HG03025 (cell line): Measurements from ENCODE around the gene RPTOR.
"Not testable (repeated sequence)": the region's sequence is repeated elsewhere in the genome, so short reads cannot be mapped to it uniquely, and the experiment has no call there.

ENCODE experiments used
- ATAC-seq: cut with Tn5 transposase; IDR thresholded peaks from one replicate; pipeline ENCODE4 v1.9.1; 2021; ENCODE audit warnings: mild to moderate bottlenecking, moderate library complexity; ENCODE audit not compliant: unreplicated experiment, low FRiP score

The RPTOR gene

DNA sequence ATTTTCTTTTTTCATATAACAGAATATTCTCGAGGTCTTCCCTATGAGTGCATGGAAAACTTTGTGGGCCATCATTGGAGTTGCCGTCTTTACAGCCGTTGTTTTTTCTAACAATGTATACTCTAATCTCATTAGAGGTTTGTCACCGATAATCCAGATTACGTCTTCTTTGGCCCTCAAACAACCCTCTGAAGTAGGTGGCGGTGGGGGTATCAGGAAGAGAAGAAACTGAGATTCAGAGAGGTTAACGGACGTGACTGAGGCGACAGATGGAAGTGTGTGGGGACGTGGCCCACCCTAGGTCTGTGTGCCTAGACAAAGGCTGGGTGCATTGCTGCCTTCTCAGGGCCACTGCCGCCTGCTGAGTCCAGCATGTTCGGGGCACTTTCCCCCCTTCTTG, 63.7 kb downstream of the RPTOR start:
- ATAC-seq: no peak

DNA sequence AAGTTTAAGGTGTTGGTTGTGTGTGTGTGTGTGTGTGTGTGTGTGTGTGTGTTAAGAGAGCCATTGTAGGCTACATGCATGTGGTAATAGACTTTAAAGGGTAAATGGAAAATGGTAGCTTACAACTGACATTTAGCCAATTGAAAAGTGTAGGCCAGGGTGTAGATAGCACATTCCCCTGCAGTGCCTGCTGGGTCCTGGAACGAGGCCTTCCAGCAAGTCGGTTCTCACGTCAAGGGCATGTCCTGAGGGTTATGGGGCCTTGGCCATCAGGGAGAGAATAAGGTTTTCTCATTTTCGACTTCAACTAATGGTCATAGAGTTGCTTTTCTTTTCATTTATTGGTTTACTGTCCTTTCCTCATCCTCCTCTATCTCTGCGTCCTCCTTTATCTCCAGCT, 65.1 kb downstream of the RPTOR start:
- ATAC-seq: no peak

DNA sequence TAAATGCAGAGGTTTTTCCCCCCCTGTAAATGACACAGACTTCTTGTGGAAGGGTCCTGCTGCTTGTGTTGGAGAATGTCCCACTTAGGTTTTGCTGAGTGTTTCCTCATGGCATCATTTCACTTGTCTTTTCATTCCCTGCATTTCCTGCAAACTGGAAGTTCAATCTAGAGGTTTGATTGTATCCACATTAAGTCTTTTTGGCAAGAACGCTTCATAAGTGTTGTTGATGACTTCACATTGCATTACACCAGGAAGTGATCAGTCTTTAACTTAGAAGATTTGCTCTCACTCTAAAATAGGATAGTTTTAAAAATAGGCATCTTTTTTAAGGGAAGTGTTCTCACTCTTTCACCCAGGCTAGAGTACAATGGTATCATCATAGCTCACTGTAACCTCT, 67.2 kb downstream of the RPTOR start:
- no peak for ATAC-seq

DNA sequence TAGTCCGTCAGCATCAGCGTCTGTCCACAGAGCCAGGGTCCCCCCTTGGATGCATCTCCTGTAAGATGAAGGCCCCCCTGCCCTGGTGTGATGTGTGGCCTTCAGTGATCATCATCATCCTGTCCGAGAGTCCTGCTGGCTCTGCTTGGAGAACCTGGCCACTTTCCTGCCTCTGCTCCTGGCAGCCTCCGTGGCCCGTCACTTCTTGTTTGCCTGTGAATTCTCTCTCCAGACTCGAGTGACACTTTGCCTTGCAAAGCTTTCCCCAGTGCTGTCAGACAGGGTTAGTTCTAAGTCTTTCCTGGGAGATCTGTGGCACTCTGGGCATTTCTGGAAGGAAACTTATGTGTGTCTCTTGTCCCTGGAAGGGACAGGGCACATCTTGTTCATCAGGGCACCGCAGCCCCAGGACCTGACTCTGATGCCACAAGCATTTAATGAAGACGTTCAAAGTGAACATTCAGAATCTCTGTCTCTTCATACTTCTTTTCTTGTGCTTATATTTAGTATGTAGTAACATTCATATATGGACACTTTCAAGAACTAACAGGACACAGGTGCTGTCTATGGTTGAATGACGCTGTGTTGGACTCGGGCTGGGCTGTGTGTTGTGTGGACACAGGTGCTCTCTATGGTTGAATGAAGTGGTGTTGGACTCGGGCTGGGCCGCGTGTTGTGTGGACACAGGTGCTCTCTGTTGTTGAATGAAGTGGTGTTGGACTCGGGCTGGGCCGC, 68.5 kb downstream of the RPTOR start:
- no peak for ATAC-seq

DNA sequence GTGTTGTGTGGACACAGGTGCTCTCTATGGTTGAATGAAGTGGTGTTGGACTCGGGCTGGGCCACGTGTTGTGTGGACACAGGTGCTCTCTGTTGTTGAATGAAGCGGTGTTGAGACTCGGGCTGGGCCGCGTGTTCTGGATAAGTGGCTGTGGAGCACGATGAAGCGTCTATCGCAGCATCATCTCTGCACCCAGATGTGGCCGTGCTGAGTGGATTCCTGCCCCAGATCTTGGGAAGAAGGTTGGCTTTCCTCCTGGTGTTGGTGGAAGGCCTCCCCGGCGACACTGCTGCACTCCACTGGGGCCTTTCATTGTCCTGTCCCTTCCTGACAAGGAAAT, 69.1 kb downstream of the RPTOR start:
- no peak for ATAC-seq

DNA sequence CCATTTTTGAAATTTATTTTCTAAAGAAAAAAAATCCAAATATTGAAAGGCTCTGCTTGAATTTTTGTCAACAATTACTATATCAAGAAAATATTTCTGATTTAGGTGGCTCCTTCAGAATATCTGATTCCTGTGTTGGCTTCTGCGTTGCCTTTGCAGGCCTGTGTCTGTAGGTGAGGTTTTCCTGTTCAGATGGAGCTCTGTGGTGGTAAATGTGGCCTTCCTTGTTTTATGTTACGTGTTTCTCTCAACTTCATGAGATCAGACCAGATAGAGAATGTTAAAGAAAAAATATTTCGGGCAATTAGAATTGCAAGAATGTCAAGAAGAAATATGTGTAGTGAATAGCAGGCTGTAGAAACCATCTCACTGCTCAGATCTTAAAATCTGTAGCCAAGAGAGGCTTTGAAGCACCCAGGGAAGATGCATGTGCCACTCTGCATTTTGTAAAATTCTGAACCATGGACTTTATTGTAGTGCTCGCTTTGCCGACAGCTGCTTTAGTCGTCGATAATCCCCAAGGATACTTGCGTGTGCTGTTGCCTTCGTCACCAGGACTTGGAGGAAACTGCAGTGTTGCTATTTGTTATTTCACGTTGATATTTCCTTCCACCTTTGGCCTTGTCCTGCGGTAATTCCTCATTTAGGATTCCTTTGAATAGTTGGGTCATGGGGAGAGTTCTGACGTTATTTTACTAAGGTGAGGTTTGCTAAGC, 69.9 kb downstream of the RPTOR start:
- ATAC-seq: no peak

DNA sequence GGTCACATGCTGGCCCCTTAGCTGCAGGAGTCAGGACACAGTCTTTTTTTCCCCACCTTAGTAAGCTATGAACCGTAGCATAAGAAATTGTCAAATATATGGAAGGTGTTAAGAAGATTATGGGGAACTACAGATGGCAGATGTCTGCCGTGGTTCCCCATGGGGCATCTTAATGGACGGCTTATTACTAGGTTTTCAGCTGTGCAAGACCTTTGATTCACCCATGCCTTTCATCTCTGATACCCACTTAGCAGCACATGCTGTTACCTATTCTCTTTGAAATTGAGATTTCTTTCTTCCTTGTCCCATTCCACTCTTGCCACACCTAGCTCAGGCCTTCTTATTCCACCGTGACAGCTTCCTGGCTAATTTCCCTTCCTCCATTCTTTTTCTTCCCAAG, 70.7 kb downstream of the RPTOR start:
- no peak for ATAC-seq

DNA sequence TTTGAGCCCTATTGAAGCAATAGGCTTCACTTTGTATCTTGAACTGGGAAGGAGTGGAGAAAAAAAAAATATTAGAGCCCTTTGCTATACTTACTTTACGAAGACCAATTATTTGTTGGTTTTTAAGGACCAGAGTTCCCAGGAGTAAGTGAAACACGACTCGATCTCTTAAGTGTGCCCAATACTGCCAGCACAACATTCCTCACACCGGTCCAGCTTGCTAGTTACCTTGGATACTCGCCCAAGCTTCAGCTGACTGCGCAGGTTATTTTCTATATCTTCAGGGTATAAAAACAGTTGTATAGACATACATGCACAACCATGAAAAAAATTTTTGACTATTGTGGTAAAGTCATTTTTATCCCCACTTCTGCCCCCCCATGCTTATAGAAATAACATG, 72.1 kb downstream of the RPTOR start:
- no peak for ATAC-seq

DNA sequence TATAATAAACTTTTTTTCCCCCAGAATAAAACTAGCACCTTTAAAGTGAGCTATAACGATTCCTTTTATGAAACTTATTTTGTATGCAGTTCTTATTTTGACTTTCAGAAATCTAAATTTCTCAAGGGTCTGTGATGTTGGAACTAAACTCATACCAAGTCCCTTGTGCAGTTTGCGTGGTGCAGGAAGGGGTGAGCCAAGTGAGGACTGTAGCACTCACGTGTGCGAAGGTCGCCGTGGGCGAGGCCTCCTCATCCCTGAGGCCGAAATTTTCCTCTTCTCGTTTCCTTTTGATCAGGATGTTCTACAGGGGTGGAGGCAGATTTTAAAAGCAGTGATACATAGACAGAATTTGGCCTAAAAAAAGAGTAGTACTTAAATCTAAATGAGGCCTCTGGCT, 73.7 kb downstream of the RPTOR start:
- no peak for ATAC-seq

DNA sequence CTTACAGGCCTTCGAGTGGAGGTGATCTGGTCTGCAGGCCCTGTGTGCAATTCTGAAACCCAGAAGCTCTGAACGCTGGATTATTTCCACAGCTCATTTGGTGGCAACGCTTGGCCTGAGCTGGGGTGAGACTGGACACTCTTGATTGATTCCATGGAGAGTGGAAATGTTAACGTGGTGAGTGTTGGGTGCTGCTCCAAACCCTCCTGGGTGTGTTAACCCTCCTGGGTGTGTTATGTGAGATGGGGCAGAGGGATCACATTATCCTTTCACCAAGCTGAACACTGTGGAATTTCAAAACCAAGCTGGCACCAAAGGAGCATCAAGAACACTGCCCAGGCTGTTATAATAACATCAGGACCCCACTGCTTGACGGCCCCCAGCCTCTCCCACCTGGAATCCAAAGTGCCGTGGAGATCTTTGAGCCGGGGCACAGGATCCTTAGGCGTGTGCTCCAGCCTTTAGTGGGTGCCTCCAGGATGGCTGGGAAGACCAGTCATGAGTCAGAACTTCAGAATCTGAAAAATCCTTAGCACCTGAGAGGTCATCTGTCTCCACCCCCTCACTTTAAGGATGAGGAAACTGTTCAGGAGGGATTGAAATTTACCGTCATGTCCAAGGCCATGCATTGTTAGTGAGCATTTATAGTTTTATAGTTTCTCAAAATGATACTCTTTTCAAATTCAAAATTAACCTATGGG, 75.0 kb downstream of the RPTOR start:
- no peak for ATAC-seq

DNA sequence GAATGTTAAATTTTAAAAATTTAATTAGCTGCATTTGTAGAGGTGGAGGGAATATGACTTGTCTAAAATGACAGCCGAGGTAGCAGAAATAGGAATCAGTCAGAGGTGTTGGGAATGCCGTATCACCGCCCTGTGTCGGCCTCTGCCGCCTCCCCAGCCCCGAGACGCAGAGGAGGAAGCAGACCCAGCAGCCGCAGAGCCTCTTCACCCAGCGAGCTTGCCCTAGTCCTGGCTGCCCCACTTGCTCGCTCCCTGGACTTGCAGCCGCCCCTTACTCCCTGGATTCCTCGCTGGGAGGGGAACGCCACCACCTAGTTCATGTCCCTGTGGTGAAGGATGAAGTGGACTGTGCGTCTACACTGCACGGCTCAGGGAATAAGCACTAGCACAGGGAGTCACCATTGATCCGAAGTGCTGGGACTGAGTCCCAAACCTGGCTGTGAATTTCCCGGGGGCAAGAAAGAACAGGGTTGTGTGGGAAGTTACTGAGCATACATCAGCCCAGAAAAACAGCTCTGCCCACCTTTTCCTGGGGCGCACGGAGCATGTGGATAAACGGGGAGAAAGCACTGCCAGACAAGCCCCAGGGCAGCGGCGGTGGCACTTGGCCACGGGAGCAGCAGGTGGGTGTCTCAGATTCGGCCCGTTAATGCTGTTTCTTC, 76.8 kb downstream of the RPTOR start:
- no peak for ATAC-seq

DNA sequence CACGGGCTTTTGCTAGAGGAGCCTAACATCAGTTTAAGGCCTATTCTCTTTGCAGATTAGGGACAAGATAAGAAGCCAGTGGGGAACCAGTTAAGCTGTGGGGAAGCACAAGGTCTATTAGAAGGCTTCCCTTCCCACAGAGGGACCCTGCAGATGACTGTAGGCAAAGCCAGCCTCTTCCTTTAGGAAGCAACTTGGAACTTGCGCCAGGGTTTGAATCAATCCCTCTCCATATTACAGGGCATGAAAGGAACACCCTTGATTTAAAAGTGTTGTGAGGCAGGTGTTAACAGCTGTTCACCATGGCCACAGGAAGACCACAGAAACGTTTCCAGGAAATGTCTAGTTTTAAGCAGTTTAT, 77.3 kb downstream of the RPTOR start:
- no peak for ATAC-seq

DNA sequence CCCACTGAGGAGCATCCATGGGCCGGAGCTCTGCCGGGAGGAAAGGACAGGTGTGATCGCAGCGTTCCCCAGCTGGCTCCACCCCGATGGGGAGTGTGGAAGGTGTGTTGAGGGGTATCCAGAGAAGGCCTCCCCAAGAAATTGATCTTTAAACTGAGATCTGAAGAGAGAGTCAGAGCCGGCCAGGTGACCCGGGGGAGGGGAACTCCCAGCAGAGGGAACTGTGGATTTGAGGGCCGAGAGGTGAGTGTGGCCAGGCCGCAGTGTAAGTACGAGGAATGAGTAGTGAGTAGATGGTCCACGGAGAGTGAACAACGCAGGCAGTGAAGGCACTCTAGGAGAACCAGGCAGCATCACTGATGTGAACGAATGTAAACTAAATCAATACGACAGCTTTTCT, 80.2 kb downstream of the RPTOR start:
- no peak for ATAC-seq

DNA sequence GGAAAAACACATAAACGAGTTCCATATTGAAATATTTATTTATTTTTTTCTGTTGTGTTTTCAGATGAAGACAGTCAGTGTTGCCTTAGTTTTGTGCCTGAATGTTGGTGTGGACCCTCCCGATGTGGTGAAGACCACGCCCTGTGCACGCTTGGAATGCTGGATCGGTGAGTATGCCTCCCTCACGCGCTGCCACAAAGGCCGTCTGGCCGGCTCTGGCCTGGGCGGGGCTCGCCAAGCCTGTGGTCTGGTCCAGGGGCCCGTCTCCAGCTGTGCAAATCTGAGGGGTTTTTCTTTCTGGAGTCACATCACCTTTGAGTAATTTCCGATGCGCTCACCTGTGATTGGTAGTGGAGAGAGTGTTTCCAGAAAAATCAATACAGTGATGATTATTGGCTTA, 81.0 kb downstream of the RPTOR start:
- no peak for ATAC-seq

DNA sequence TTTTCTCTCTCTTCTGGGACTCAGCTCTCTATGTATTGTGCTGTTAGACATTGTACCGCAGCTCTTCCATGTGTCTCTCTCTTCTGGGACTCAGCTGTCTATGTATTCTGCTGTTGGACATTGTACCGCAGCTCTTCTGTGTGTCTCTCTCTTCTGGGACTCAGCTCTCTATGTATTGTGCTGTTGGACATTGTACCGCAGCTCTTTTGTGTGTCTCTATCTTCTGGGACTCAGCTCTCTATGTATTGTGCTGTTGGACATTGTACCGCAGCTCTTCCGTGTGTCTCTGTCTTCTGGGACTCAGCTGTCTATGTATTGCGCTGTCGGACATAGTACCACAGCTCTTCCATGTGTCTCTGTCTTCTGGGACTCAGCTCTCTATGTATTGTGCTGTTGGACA, 84.2 kb downstream of the RPTOR start:
- not testable (repeated sequence) for ATAC-seq

DNA sequence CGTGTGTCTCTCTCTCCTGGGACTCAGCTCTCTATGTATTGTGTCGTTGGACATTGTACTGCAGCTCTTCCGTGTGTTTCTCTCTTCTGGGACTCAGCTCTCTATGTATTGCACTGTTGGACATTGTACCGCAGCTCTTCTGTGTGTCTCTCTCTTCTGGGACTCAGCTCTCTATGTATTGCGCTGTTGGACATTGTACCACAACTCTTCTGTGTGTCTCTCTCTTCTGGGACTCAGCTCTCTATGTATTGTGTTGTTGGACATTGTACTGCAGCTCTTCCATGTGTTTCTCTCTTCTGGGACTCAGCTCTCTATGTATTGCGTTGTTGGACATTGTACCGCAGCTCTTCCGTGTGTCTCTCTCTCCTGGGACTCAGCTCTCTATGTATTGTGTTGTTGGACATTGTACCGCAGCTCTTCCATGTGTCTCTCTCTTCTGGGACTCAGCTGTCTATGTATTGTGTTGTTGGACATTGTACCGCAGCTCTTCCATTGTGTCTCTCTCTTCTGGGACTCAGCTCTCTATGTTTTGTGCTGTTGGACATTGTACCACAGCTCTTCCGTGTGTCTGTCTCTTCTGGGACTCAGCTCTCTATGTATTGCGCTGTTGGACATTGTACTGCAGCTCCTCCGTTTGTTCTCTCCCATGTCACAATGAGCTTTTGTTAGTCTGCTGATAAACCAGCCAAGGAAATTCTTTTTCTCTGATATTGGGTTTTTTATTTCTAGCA, 84.8 kb downstream of the RPTOR start:
- ATAC-seq: no peak

DNA sequence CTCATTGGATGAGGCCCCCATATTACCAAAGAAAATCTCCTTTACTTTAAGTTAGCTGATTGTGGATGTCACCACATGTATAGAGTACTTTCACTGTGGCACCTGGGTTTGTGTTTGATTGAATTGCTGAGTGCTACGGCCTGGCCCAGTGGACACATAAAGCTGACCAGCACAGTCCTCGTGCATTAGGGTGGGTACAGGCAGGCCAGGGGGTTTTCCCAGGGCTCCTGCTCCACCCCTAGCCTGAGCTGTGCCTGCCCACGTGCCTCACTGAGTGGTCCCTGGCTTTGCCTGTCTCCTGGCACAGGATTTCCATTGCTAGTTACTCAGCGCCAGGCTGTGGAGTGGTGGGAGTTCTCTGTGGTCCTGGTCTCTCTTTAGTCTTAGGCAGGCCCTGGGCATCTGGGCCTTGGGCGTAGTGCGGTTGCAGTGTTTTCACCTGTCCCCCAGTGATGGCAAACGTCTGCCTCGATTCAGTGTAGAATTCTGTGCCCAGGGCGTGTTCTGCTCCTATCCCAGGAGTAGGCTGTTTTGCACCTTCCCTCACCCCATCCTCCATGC, 86.0 kb downstream of the RPTOR start:
- ATAC-seq: no peak

DNA sequence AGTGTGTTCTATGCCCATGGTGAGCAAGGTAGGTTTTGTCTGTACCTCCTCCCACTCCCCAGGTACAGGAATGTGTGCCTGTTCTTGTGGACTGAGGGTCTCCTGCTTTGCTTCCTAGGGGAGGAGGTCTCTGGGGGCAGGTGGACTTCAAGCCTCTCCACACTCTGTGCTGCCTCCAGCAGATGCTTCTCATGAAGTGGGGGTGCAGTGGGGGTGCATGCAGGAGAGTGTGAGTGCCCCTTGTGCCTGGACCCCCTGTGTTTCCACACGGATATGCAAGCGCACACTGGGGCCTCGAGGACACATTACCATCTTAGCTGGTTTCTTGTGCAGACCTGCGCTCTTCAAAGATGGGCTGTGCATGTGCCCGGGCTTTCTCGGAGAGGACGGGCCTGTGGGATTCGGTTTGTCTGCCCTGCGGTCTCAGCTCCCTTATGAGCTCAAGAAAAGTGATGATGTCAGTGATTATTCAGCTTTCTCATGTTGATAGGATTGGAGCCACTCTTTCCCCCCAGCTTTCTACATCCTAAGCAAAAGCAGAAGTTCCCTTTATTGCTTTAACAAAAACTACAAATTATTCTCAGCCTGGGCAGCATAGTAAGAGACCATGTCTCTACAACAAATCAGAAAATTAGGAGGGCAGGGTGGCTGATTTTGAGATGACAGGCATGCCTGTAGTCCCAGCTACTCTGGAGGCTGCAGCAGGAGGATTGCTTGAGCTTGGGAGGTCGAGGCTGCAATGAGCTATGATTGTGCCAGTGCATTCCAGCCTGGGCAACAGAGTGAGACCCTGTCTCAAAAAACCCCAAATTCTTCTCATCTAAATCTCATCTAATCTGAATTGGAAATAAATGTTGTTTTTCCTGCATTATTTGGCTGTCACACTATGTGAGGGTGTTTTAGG, 86.8 kb downstream of the RPTOR start:
- ATAC-seq: no peak

DNA sequence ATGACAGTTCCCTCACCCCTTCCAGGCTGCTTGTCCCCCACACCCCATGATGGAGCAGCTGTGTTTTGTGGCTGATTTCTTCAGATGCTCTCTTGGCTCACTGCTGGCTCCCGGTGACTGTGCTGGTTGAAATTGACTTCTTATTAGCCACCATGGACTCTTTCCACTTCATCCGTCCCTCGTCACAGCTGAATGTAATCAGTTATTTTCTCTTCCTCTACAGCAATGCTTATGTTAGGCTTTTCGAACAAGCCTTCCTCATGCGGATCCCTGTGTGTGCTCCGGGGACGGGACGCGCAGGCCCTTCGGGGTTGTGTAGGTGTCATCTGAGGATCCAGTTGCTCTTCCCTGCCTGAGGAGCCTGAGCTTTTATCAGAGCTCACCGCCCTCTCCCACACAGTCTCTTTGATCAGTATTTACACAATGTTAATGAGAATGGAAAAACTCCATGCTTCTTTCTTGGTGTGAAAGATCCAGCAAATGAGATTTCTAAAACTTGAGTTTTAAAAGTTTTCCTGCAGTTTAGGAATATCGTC, 87.5 kb downstream of the RPTOR start:
- no peak for ATAC-seq
